Gastroesophageal sphincter (tissue), 3 donors: Measurements from ENCODE around the gene EPC2.

ENCODE experiments used
- POLR2A ChIP-seq, 2 donors: fragments of 450-650 bp; IDR thresholded peaks; one replicate each; pipeline ENCODE4 v1.6.1; 2017; ENCODE audit warnings: antibody characterized with exemption in 2 of 2, mild to moderate bottlenecking in 2 of 2, moderate library complexity in 1 of 2
- TF ChIP-seq, protein P1 (sequence below), 4 experiments: fragments of 200-600 bp in 2 of 4; fragments of 450-650 bp in 2 of 4; sonication (generic) in 1 of 4; IDR thresholded peaks; one replicate each; pipeline ENCODE4 v1.5.1; 2017 to 2019; ENCODE audit warnings: antibody characterized with exemption in 4 of 4, mild to moderate bottlenecking in 2 of 4, moderate library complexity in 2 of 4

DNA sequence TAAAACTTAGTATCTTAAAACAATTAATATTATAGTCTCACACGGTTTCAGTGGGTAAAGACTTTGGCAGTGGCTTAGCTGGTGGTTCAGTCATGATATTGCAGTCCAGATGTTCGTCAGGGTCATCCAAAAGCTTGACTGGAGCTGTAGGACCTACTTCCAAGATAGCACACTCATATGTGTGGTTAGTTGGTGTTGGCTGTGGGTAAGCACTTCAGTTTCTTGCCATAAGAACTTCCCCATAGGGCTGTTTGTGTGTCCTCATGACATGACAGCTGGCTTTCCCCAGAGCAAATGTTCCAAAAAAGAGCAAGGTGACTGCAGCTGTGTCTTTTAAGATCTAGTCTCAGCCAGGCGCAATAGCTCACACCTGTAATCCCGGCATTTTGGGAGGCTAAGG is 48.5 kb upstream of the EPC2 start:
- TF ChIP-seq, protein P1, sequence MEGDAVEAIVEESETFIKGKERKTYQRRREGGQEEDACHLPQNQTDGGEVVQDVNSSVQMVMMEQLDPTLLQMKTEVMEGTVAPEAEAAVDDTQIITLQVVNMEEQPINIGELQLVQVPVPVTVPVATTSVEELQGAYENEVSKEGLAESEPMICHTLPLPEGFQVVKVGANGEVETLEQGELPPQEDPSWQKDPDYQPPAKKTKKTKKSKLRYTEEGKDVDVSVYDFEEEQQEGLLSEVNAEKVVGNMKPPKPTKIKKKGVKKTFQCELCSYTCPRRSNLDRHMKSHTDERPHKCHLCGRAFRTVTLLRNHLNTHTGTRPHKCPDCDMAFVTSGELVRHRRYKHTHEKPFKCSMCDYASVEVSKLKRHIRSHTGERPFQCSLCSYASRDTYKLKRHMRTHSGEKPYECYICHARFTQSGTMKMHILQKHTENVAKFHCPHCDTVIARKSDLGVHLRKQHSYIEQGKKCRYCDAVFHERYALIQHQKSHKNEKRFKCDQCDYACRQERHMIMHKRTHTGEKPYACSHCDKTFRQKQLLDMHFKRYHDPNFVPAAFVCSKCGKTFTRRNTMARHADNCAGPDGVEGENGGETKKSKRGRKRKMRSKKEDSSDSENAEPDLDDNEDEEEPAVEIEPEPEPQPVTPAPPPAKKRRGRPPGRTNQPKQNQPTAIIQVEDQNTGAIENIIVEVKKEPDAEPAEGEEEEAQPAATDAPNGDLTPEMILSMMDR (IDR thresholded peaks at IDR 0.05): no peak
- TF ChIP-seq POLR2A (IDR thresholded peaks at IDR 0.05): no peak
